Activated T-cell treated with anti-CD3 and anti-CD28 coated beads, Interleukin-2, amount 50 U/mL, for 72 hours (primary cell): ENCODE measurements around the gene SPINT3. TPM values are rescaled to one million over a fixed set of nuclear protein-coding genes. Genes with fewer than 3 reads are reported as not detected.

Source experiments
- ATAC-seq, 2 donors: fragments of 150-1000 bp; cut with Tn5 transposase; replicated peaks in 1 of 2; 2 replicates each; pipeline ENCODE4 v1.10.0; 2021; ENCODE audit warnings: moderate library complexity in 2 of 2, mild to moderate bottlenecking in 1 of 2
- DNase-seq, 2 donors: peaks; one replicate each; pipeline ENCODE4 v3.0.0; 2021 to 2022; ENCODE audit warnings: mixed read lengths in 1 of 2
- H3K27ac Mint-ChIP-seq: one replicate; pipeline ENCODE4 v1.8.0; 2022; ENCODE audit warnings: mild to moderate bottlenecking, moderate library complexity, mixed read lengths
- H3K27me3 Mint-ChIP-seq: one replicate; pipeline ENCODE4 v1.8.0; 2022; ENCODE audit warnings: low read depth, mixed read lengths
- H3K36me3 Mint-ChIP-seq, 2 donors: one replicate each; pipeline ENCODE4 v1.8.0; 2022; ENCODE audit warnings: mixed read lengths in 2 of 2, mild to moderate bottlenecking in 1 of 2; ENCODE audit not compliant: insufficient read depth in 2 of 2
- H3K4me1 Mint-ChIP-seq: one replicate; pipeline ENCODE4 v1.8.0; 2022; ENCODE audit warnings: low read depth, mixed read lengths
- H3K4me3 Mint-ChIP-seq, 2 donors: one replicate each; pipeline ENCODE4 v1.8.0; 2022; ENCODE audit warnings: mild to moderate bottlenecking in 2 of 2, mixed read lengths in 2 of 2, moderate library complexity in 2 of 2
- H3K9me3 Mint-ChIP-seq, 2 donors: one replicate each; pipeline ENCODE4 v1.8.0; 2022; ENCODE audit warnings: mixed read lengths in 2 of 2
- total RNA-seq, 2 donors: library from RNA; stranded (reverse); gene quantifications; one replicate each; pipeline ENCODE4 v1.2.3, GENCODE V29; 2022

The SPINT3 gene
- total RNA-seq, 2 donors from 2014 or later = not detected

DNA sequence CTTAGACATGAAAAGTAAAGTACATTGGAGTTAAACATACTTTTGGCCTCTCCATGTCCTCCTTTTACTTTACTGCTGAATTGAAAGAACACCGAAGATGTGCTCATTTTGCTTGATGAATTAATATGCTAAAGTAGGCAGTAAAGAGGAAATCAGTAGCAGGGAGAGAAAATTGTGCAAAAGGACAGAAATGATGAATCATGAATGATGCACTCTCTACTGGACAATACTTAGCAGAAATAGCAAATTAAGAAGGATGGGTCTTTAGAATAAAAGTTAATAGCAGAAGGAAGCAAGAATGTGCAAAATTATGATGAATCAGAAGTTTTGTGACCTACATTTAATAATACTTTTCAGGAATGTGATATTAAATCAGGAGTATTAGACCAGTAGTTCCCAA lies 8.4 kb upstream of the SPINT3 start:
- Mint-ChIP-seq H3K36me3 (no peaks in the 10 kb centered on the region), H3K9me3 (no peaks in the 10 kb centered on the region), H3K4me1 (no peaks in the 10 kb centered on the region), H3K27ac (no peak overlapping the region), H3K27me3 (peaks cover 42% of the 10 kb centered on the region), H3K4me3 (no peak overlapping the region)
- DNase-seq (no peak), ATAC-seq (no peak)

DNA sequence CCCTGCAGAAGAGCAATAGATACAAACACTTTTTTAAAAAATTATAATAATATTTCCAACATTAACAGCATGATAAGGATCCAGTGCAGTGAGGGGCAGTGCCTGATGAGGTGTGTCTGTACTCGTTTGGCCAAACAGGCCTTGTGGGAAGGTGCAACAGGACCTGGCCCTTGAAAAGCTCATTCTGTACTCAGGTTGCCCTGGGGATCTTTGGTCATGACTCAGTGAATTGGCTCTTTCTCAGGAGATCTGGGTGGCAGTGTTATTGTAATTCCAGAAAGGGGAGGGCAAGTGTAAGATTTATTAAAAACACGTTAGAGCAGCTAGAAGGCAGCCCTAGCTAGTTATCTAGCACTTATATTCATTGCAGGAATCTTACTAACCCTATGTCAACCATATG lies 2.9 kb upstream of the SPINT3 start:
- no peaks in the 10 kb centered on the region for H3K36me3 Mint-ChIP-seq
- no peak for DNase-seq
- peaks cover 42% of the 10 kb centered on the region for H3K27me3 Mint-ChIP-seq
- H3K4me1 Mint-ChIP-seq = no peaks in the 10 kb centered on the region
- H3K4me3 Mint-ChIP-seq = no peak overlapping the region
- no peak overlapping the region for H3K27ac Mint-ChIP-seq
- H3K9me3 Mint-ChIP-seq = no peaks in the 10 kb centered on the region
- no peak for ATAC-seq

DNA sequence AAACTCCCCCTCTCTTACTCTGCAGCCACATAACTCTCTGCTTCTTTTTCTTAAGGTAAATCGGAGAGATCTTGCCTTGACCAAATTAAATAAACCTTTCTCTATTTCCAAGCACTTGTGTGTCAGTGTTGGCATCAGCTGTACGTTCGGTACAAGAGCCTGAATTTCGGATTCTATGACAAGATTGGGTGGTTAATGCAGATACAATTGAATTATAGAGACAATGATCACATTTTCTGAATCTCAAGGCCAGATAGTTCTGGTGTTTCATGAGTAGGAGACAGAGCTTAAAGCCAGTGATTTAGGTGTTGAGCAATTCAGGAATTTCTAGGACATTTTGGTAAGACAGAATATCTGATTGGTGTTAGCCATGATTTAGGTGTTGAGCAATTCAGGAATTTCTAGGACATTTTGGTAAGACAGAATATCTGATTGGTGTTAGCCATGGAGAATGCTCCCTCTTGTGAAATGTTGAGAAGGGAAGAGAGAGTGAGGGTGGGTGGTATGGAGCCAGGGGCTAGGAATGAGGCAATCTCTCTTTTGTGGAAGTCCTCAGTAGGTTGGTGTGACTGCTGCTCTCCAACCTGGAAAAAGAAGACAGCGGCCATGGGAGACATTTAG lies 5.1 kb downstream of the SPINT3 start:
- H3K9me3 Mint-ChIP-seq = no peaks in the 10 kb centered on the region
- H3K27ac Mint-ChIP-seq = no peak overlapping the region
- DNase-seq = no peak
- peaks cover 11% of the 10 kb centered on the region for H3K4me1 Mint-ChIP-seq
- no peak overlapping the region for H3K4me3 Mint-ChIP-seq
- peaks cover 44% of the 10 kb centered on the region for H3K27me3 Mint-ChIP-seq
- ATAC-seq = no peak
- no peaks in the 10 kb centered on the region for H3K36me3 Mint-ChIP-seq

DNA sequence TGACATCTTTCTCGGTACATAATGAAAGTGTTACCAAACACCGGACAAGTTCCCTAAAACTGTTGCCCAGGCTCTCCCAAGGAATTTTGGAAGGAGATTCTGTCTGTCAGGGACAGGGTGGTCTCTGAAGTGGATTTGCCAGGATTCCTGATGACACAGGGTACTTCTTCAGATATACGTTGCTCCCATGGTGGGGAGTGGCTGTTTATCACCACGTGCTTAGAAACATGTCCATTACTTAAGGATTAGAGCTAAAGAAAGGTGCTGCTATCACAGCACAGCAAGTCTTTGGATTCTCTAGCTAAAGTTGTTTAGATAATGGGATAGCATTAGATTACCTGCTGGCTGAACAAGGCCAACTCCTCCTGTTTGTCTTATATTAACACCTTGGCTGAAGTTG lies 6.3 kb downstream of the SPINT3 start:
- ATAC-seq = no peak
- Mint-ChIP-seq H3K4me1 (peaks cover 11% of the 10 kb centered on the region), H3K4me3 (no peak overlapping the region), H3K27ac (no peak overlapping the region), H3K27me3 (peaks cover 45% of the 10 kb centered on the region), H3K36me3 (no peaks in the 10 kb centered on the region), H3K9me3 (no peaks in the 10 kb centered on the region)
- DNase-seq = no peak

DNA sequence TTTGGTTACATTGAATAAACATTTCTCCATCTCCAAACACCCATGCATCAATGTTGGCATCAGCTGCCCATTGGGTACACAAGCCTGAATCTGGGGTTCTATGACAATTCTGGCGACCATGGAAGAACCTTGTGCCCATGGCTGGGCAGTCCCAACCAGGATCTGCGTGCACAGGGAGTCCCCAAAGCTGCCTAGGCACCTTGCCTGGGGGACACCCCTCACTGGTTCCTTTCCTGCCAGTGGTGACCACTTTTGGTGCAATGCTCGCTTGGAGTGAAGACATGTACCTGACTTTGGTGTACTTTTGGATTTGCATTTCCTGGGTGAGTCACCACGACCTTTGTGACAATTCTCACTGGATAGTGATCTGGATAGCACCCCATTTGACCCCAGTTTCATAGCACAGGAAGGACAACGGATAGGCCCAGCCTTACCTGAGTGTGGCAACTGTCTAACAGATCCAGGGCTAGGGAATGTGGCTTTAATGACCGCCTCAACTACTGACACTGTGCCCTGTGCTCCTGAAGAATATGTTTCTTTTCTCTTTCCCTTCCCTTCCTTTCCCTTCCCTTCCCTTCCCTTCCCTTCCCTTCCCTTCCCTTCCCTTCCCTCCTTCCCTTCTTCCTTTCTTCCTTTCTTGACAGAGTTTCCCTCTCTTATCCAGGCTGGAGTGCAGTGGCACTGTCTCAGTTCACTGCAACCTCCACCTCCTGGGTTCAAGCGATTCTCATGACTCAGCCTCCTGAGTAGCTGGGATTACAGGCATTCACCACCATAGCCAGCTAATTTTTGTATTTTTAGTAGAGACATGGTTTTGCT lies 7.1 kb downstream of the SPINT3 start:
- H3K27me3 Mint-ChIP-seq = peaks cover 48% of the 10 kb centered on the region
- ATAC-seq (no peak), DNase-seq (no peak)
- no peaks in the 10 kb centered on the region for H3K36me3 Mint-ChIP-seq
- H3K4me1 Mint-ChIP-seq = peaks cover 11% of the 10 kb centered on the region
- no peak overlapping the region for H3K27ac Mint-ChIP-seq
- H3K4me3 Mint-ChIP-seq = no peak overlapping the region
- H3K9me3 Mint-ChIP-seq = no peaks in the 10 kb centered on the region

DNA sequence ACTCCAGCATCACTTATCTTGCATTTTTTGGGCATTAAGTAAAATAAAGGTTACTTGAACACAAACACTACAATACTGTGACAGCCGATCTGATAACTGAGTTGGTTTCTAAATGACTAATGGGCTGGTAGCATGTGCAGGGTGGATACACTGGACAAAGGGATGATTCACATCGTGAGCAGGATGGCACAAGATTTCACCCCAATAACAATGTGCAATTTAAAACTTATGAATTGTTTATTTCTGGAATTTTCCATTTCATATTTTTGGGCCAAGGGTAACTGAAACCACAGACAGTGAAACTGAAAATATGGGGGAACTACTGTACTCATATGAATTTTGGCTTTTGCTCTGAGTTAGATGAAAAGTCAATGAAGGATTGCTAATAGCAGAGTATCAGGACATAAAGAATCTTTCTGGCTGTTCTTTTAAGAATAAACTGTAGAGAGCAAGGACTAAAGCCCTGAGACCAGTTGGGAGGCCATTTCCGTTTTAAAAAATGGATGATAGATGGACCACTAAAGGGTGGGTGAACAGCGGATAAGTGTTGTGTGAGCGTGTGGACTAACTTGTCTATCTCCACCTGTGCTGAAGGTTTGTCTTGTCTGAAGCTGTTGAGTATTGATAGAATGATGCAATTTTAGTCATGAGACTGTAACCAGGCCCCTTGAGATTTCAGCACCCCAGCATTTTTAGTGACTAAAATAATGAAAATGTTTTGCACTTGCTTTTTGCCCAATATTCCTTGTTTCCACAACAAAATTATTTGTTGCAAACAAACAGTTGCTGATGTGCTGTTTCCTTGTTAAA lies 8.2 kb downstream of the SPINT3 start:
- H3K4me3 Mint-ChIP-seq = no peak overlapping the region
- H3K27me3 Mint-ChIP-seq = peaks cover 44% of the 10 kb centered on the region
- no peaks in the 10 kb centered on the region for H3K36me3 Mint-ChIP-seq
- no peak overlapping the region for H3K27ac Mint-ChIP-seq
- no peaks in the 10 kb centered on the region for H3K9me3 Mint-ChIP-seq
- ATAC-seq = peak; percentile 55 to 62
- peaks cover 11% of the 10 kb centered on the region for H3K4me1 Mint-ChIP-seq
- no peak for DNase-seq

DNA sequence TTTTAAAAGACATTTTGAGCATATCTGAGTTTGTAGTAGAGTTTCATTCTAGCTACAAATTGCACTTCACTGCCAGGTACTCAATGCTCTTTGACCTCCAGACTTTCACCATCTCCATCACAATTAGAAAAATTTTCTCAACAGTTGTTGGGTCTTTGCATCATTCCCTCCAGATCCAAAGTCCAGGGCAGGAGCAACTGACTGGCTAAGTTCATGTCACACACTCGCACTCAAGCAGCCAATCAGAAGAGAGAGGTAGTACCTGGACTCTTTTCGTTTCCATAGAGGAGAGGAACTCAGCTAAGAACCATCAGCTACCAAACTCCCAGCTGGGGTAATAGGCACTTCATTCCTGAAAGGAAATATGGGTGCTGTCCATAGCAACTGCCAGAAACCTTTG lies 9.0 kb downstream of the SPINT3 start:
- DNase-seq (no peak), ATAC-seq (no peak)
- no peaks in the 10 kb centered on the region for H3K36me3 Mint-ChIP-seq
- H3K27me3 Mint-ChIP-seq = peaks cover 44% of the 10 kb centered on the region
- no peak overlapping the region for H3K4me3 Mint-ChIP-seq
- H3K4me1 Mint-ChIP-seq = peaks cover 11% of the 10 kb centered on the region
- no peaks in the 10 kb centered on the region for H3K9me3 Mint-ChIP-seq
- no peak overlapping the region for H3K27ac Mint-ChIP-seq

DNA sequence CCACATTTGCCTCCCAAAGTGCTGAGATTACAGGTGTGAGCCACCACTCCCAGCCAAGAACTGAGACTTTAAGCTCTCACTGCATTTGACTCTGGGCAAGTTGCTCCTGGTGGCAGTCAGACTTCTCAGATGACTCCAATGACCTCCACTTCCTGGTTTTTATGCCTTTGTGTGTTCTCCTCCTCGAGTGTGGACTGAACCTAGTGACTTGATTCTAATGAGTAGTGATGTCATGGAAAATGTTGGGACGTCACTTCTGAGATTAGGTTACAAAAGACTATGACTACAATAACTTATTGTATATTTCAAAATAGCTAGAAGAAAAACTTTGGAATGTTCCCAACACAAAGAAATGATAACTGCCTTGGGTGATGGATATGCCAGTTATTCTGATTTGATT lies 12.0 kb downstream of the SPINT3 start:
- Mint-ChIP-seq H3K4me3 (no peak overlapping the region), H3K9me3 (no peaks in the 10 kb centered on the region), H3K27ac (no peak overlapping the region), H3K27me3 (peaks cover 57% of the 10 kb centered on the region), H3K4me1 (peaks cover 11% of the 10 kb centered on the region), H3K36me3 (no peaks in the 10 kb centered on the region)
- DNase-seq (no peak), ATAC-seq (no peak)

DNA sequence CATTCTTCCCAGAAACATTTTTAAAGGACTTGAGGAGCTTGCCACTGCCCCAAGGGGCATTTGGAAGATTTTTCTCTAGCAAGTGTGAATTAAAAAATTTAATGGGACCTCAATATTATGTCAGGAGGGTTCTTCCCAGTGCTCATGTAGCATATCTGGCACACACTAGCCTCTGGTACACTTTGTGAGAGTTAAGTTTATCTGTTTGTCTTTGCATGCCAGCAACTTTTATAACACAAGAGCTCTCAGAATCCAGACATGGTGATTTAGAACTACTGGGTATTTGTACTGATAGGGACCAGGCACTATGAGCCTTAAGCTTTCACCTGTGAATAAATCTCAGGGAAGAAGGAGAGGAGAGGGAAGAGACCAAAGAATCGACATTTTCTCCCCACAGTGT lies 12.9 kb downstream of the SPINT3 start:
- peaks cover 52% of the 10 kb centered on the region for H3K27me3 Mint-ChIP-seq
- no peaks in the 10 kb centered on the region for H3K36me3 Mint-ChIP-seq
- peaks cover 9% of the 10 kb centered on the region for H3K4me1 Mint-ChIP-seq
- no peaks in the 10 kb centered on the region for H3K9me3 Mint-ChIP-seq
- no peak overlapping the region for H3K4me3 Mint-ChIP-seq
- no peak for DNase-seq
- no peak for ATAC-seq
- H3K27ac Mint-ChIP-seq = no peak overlapping the region

DNA sequence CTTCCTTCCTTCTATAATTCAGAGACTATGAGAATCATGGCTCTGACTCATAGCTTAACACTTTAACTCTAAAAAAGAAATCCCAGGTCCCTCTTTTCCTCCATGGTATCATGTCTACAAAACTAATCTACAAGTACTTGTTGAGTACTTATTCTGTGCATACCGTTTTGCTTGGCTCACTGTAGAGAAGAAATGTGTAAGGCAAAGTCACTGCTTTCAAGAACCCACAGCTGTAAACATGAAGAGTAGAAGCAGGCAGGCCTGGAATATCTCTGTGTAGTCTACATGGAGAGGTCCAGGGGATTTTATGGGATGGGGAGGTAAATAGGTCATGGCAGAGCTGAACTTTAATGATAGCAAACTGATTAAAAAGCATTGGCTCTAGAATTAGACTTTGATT lies 13.8 kb downstream of the SPINT3 start:
- H3K36me3 Mint-ChIP-seq = no peaks in the 10 kb centered on the region
- H3K4me3 Mint-ChIP-seq = no peak overlapping the region
- H3K27me3 Mint-ChIP-seq = peaks cover 59% of the 10 kb centered on the region
- H3K4me1 Mint-ChIP-seq = no peaks in the 10 kb centered on the region
- H3K27ac Mint-ChIP-seq = no peak overlapping the region
- no peaks in the 10 kb centered on the region for H3K9me3 Mint-ChIP-seq
- DNase-seq = no peak
- no peak for ATAC-seq

DNA sequence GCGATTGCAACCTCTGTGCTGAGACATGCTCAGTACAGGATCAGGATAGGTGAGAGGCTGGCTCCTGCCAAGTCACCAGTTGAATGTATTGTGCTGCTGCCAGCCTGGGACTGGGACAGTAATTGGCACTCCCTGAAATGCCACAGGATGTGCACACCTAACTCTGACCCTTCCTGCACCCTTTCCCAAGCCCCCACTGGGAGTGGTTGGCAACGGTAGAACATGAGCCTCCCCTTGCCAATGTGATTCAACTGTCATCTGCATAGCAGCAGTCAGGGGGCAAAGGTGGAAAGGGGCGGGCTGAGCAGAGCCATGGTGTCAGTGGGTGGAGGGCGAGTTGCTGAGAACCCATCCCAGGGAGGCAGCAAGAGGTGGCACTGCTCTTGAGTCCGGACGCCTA lies 15.4 kb downstream of the SPINT3 start:
- H3K9me3 Mint-ChIP-seq = no peaks in the 10 kb centered on the region
- no peak overlapping the region for H3K27ac Mint-ChIP-seq
- peaks cover 59% of the 10 kb centered on the region for H3K27me3 Mint-ChIP-seq
- no peak for ATAC-seq
- no peaks in the 10 kb centered on the region for H3K4me1 Mint-ChIP-seq
- no peak overlapping the region for H3K4me3 Mint-ChIP-seq
- DNase-seq = no peak
- no peaks in the 10 kb centered on the region for H3K36me3 Mint-ChIP-seq

DNA sequence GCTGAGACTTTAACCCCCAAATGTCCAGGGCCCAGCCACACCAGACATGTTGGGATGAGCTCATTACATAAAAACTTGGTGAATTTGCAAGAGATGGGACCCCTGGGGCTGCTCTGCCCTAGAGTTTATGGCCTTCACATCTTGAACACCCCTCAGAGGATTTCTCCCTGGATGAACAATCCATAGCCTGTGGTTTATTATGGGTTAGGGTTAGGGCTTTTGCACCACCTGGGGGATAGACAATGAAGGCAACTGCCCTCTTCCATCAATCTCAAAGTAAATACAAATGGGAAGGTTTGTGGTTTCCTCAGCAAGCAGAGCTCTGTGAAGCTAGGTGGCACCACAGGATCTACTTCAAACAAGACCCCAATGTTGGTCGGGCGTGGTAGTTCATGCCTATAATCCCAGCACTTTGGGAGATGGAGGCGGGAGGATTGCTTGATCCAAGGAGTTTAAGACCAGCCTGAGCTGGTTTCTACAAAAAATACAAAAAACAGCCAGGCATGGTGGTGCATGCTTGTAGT lies 17.4 kb downstream of the SPINT3 start:
- H3K4me1 Mint-ChIP-seq = no peaks in the 10 kb centered on the region
- H3K4me3 Mint-ChIP-seq = no peak overlapping the region
- no peak for DNase-seq
- ATAC-seq = no peak
- peaks cover 51% of the 10 kb centered on the region for H3K27me3 Mint-ChIP-seq
- H3K36me3 Mint-ChIP-seq = no peaks in the 10 kb centered on the region
- no peaks in the 10 kb centered on the region for H3K9me3 Mint-ChIP-seq
- H3K27ac Mint-ChIP-seq = no peak overlapping the region

DNA sequence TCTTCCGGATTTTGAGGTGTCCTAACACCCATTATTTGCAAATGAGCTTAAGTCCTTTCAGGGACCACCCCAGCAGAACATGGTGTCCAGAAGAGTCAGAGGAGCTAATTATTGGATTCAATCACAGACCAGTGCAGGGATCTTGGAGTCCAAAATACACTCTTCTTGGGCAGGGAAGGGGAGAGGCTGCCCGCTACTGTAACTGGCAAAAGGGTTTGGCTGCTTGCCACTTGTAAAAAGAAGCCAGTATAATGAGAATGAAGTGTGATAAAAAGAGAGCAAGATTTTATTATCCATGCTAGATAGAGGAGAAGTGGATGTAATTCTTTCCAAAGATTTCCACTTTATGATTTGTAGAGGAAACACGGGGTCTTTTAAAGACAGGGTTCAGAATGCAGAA lies 19.3 kb downstream of the SPINT3 start:
- Mint-ChIP-seq H3K27ac (no peak overlapping the region), H3K27me3 (peaks cover 53% of the 10 kb centered on the region), H3K36me3 (no peaks in the 10 kb centered on the region), H3K4me1 (no peaks in the 10 kb centered on the region), H3K4me3 (no peak overlapping the region), H3K9me3 (no peaks in the 10 kb centered on the region)
- no peak for ATAC-seq
- no peak for DNase-seq
